Activated CD4-positive, alpha-beta T cell treated with anti-CD3 and anti-CD28 coated beads for 4 hours (primary cell): Measurements from ENCODE around the gene VPS52.
"Not testable (repeated sequence)": the region's sequence is repeated elsewhere in the genome, so short reads cannot be mapped to it uniquely, and the experiment has no call there.

ENCODE experiments used
- DNase-seq, 2 donors: peaks; one replicate each; pipeline ENCODE4 v3.0.0-alpha.2; 2020

Gene VPS52

GRCh38 chr6:33279971-33280511 lies 8.4 kb upstream of the VPS52 start:
- DNase-seq, result no peak

- DNase-seq, result no peak
These were observed 7.6 kb upstream of the VPS52 start for GRCh38 chr6:33279257-33279695.

GRCh38 chr6:33278810-33279209 lies 7.1 kb upstream of the VPS52 start:
- DNase-seq, result no peak

GRCh38 chr6:33278392-33278741 lies 6.7 kb upstream of the VPS52 start:
- DNase-seq, result no peak

- DNase-seq, result peak in 1 of 2 donors; percentile 36
These were observed 6.2 kb upstream of the VPS52 start for GRCh38 chr6:33277663-33278391.

GRCh38 chr6:33276864-33277662 lies 5.4 kb upstream of the VPS52 start, which contains the start of gene B3GALT4:
Gene B3GALT4, plus strand, starts transcription at chr6:33277123. Its CDS starts 297 bp downstream, at chr6:33277420.
- DNase-seq, result peak; percentile 57 to 70

GRCh38 chr6:33276581-33276863 lies 4.8 kb upstream of the VPS52 start:
- DNase-seq, result no peak

- not testable (repeated sequence) for DNase-seq
These were observed 4.3 kb upstream of the VPS52 start for GRCh38 chr6:33275795-33276580.

GRCh38 chr6:33273924-33274902 lies 2.5 kb upstream of the VPS52 start:
- DNase-seq, result no peak

GRCh38 chr6:33273129-33273923 lies 1.6 kb upstream of the VPS52 start:
- DNase-seq, result no peak

GRCh38 chr6:33272275-33273128 lies 826 bp upstream of the VPS52 start:
- DNase-seq, result no peak

GRCh38 chr6:33271117-33271467 lies 584 bp downstream of the VPS52 start:
- no peak for DNase-seq

GRCh38 chr6:33264015-33264414 lies 7.7 kb downstream of the VPS52 start:
- DNase-seq, result no peak

- not testable (repeated sequence) for DNase-seq
These were observed 9.2 kb downstream of the VPS52 start for GRCh38 chr6:33262490-33262889.

GRCh38 chr6:33259032-33259431 lies 12.6 kb downstream of the VPS52 start:
- DNase-seq, result no peak

GRCh38 chr6:33254591-33254990 lies 17.1 kb downstream of the VPS52 start:
- DNase-seq, result no peak

- no peak for DNase-seq
These were observed 18.9 kb downstream of the VPS52 start for GRCh38 chr6:33252759-33253158.

- DNase-seq, result no peak
These were observed 20.2 kb downstream of the VPS52 start for GRCh38 chr6:33251395-33252012.

- no peak for DNase-seq
These were observed 20.9 kb downstream of the VPS52 start for GRCh38 chr6:33250731-33251130.
